ENCODE results near the gene UNC119B.
"Not testable (repeated sequence)": the region's sequence is repeated elsewhere in the genome, so short reads cannot be mapped to it uniquely, and the experiment has no call there.

UNC119B gene

DNA sequence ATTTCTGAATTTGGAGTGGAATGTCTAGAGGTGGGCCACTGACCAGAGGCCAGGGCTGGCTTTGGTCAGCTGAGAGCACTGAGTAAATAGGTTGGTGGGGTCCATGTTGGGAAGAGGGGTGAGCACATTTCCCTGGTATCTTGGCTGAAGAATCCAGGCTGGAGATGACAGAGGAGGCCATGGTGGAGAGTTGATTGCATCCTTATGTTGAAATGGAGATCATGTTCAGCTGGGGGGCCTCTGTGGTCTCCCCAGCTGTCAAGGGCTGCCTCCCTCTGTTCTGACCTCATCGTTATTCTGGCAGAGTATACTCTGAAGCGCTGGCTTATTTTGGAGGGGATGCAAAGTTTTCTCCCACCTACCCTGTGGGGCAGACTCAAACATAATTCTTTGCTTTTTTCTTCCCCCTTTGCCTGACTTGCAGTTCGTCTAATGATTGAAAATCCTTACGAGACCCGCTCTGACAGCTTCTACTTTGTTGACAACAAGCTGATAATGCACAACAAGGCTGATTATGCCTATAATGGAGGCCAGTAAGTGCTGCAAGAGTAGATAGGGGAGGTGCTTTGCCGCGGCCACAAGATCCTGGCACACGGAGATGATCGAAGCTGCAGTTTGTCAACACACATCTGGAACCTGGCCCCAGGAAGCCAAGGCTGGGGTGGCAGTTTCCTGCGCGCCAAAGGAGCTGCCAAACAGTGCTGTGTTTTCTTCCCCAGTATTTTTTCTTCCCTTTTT lies 9.4 kb downstream of the UNC119B start:
- no peak for DNase-seq (ENCODE audit: low read depth in 3 of 3)

DNA sequence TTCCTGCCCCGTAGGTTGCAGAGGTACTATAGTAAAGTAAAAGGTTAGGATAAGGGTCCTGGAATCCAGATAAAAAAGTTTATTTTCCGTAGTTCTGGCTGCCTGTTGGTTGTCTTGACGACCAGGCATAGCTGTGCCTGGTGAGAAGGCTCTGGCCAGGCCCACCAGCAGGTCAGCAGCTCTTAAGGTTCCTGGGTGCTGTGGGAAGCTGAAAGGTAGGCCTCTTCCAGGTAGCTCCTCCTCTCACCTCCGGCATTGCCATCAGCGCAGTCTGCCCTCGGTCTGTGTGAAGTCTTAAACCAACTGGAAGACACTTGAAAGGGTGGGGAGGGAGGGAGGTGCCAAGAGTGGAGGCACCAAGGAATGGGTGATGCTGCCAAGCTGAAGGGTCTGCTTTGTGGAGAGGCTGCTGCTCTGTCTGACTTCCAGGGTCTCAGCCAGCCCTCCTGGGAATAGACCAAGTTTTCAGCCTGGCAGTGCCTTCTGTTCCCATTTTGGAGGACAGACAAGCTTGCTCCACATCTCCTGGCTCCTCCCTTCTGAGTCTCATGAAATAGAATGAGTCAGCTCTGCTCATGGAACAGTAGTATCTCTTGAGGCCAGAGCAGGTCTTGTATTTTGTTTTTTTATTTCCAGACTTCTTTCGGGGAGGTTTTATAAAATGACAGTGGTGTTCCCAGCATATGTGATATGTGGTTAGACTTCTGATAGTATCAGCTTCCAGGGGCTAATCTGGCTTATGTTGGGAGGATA lies 10.2 kb downstream of the UNC119B start:
- no peak for DNase-seq (ENCODE audit: low read depth in 3 of 3)

DNA sequence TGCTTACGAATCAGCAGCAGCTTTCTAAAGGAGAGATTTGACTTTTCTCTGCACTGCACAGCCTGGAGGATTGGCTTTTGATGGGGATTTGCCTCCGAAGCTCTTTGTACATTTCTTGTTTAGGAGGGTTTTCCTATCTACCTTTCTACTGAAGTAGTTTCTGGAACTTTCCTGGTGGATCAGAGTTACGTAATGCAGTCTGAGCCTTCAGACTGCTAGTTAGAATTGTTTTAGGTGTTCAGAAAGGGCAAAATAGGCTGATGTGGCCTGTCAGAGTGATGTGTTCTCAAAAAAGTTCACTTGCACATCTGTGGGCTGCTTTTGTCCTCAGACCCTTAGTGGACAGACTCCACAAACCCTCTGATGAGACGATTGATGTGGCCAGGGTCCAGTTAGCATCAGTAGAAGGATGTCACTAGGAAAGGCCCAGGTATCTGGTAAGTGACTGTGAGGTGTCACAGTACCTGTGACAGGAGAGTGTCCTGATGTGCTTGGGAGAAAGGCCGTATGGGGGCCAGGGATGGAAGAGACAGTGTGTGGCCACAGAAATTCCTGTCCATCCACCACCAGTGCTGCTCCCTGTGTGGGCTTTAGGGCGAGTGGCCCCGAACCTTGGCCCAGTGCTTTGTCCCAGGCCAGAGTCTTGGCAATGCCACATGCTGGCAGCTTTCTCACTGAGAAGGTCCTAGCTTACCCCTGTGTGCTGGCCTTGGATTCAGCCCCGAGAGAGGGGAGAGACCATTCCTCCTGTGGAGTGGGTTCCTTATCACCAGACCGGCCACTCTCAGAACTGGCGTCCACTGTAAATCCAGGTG lies 10.9 kb downstream of the UNC119B start:
- DNase-seq (ENCODE audit: low read depth in 3 of 3): no peak

DNA sequence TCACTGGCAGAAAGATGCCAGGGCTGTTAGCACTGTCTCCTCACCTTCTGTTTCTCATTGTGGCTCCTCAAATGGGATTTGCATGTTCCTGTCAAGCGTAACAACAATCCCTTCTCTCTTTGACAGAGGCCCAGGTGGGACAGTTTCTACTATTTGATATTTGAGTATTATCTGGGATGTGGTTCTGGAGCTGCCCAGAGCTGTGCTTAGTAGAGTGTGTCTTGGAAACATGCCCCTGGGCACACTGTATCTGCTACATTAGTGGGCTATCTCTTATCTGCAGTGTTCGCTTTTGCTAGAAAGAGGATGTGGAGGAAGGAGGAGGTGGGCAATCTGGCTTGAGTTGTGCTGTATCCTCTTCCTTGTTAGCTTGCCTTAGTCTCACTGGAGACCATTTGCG lies 11.6 kb downstream of the UNC119B start:
- DNase-seq (ENCODE audit: low read depth in 3 of 3): no peak

DNA sequence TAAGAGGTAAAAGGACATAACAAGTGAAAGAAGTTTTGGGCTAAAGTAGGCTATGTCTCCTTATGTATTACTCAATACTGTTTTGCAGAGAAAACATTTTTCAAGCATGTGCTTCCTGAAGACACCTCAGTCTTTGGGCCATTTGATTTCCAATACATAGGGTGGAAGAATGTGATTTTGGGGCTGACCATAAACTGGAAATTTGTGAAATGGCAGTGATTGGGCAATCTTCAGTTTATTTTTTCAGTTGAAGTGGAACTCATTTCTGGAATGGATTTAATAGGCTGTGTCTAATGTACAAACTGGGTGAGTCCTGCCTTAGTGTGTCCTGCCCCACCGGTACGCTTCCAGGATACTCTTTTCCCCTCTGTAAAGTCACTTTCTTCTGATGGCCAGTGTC lies 12.5 kb downstream of the UNC119B start:
- DNase-seq (ENCODE audit: low read depth in 3 of 3): no peak

DNA sequence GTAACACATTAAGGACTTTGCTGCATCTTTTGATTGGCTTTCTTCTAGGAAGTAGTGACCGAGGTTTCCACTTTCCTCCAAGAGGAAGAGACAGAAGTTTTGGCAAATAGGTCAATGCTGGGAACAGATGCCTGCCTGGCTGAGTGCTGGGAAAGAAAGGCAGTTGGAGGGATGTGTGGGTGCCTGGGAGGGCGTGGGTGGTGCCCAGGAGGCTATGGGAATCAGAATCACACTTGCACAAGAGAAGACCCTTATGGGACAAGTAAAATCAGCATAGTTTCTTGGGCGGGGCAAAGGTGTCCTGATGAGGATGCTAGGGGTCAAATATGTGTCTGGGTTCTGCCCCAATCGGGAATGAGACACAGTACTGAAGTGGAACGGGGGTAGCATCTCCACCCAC lies 14.5 kb downstream of the UNC119B start:
- DNase-seq (ENCODE audit: low read depth in 3 of 3): no peak

DNA sequence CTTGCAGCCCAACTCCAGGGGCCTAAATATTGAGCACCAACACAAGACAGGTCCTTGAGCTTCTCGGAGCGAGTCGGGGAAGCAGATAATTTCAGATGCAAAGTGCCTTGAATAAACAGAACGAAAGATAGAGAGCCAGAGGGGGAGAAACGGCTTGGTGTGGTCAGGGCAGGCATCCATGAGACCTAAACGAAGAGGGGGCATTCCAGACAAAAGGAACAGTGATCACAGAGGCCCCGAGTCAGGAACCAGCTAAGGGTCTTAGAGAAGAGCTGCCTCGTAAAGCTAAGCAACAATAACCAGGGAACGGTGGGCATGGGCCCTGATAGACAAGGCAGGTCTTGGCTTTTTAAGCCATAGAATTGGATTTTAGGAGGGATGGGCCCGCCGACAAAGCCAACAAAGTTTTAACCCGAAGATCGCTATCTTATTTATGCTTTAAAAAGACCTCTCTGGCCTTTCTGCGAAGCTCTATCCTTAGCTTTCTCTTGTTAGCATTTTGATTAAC lies 14.9 kb downstream of the UNC119B start:
- no peak for DNase-seq (ENCODE audit: low read depth in 3 of 3)

DNA sequence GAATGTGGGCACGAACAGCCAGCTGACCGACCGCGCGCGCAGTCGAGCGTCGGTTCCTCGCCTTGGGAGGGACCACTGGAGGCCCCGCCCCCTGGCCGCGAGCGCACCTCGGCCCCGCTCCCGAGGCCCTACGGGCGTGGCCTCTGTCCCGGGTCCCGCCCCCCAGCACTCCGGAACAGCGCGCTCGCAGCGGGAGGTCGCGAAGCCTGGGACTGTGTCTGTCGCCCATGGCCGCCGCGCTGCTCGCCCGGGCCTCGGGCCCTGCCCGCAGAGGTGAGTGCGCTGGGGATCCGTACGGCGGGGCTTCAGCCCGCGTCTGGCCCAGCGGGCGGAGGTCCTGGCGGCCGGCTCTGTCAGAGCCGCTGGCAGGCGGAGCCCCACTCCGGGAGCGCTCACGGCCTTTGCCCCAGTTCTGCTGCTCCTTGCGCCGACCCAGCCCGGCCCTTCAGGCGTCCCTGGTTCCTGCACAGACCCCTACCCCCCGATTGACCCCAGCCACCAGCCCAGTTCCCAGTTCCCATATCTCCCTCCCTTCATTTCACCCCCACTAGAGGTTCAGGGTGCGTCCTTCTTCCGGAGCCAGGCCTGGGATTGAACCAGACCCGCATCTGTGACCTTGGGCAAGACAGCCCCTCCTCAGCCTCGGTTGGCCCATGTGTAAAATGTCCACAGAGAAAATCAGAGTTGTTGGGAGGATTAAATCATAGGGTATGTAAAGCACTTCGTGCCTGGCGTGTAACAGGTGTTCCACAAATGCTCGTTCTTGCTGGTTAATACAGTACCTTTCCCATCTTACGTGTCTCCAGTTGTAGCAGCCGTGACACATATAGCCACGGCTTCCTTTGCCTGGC lies 15.6 kb downstream of the UNC119B start, which contains the start of gene ACADS:
Gene ACADS, plus strand, starts transcription at position 168 of the 851 bp plus-strand sequence. Its CDS starts 60 bp downstream, at position 228.
- DNase-seq (ENCODE audit: low read depth in 3 of 3): peak; percentile 75 to 93 (median 77)

DNA sequence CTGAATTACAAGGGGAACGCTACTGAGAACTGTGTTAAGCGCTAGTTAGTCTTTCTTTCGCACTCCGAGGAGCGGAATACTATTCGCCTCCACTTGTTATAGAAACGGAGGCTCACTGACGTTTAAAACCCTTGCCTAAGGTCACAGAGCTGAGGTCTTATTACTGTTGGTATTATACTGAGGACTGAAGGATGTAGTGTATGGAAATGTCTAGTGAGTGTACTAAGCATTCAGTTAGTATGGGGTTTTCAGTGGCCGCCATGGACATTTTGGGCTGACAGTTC lies 16.2 kb downstream of the UNC119B start:
- DNase-seq (ENCODE audit: low read depth in 3 of 3): no peak

DNA sequence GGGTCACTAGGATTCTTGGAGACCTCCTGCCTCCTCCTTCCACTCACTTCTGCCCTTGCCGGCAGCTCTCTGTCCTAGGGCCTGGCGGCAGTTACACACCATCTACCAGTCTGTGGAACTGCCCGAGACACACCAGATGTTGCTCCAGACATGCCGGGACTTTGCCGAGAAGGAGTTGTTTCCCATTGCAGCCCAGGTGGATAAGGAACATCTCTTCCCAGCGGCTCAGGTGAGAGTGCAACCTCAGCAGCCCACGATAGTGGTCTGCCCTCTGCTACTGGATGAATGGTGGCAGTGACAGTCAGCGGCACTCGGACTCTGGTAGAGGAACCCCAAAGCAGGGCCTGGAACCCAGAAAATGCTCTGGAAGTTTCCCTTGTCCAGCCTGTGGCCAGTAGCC lies 16.7 kb downstream of the UNC119B start:
- DNase-seq (ENCODE audit: low read depth in 3 of 3): no peak

DNA sequence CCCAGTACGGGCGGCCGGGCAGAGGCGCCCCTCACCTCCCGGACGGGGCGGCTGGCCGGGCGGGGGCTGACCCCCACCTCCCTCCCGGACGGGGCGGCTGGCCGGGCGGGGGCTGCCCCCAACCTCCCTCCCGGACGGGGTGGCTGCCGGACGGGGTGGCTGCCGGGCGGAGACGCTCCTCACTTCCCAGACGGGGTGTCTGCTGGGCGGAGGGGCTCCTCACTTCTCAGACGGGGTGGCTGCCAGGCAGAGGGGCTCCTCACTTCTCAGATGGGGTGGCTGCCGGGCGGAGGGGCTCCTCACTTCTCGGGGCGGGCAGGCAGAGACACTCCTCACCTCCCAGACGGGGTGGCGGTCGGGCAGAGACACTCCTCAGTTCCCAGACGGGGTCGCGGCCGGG lies 21.9 kb downstream of the UNC119B start:
- not testable (repeated sequence) for DNase-seq (ENCODE audit: low read depth in 3 of 3)

DNA sequence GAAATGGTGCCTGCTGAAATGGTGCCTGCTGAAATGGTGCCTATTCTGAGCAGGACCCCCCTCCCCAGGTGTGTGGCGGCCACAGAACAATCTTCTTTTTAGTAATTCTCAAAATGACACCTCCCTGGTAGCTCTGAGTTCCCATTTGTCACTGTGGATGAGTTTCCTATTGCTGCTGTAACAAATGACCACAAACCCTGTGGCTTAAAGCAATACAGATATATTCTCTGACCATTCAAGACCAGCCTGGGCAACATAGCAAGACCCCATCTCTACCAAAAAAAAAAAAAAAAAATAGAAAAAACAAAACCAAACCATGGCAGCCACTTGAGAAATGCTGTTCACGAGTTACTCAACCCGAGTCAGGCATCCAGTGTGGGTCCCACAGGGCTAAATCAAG lies 23.3 kb downstream of the UNC119B start:
- DNase-seq (ENCODE audit: low read depth in 3 of 3): no peak

DNA sequence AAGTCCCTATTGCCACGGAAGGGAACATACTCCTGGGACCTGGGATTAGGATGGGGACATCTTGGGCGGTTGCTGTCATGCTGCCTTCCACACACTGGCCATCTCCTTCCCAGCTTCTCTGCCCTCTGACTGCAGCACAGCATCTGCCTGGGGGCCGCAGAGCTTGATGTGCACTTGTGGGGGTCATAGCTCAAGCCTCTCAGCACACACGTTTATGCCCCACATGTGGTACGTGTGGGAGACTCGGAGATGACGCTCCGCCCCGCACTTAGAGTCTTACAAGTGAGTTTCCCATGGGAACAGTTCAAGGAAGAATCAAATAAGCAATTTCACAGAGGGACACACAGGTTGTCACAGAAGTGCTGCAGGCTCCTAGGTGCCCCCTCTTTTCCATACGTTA lies 24.0 kb downstream of the UNC119B start:
- DNase-seq (ENCODE audit: low read depth in 3 of 3): no peak

DNA sequence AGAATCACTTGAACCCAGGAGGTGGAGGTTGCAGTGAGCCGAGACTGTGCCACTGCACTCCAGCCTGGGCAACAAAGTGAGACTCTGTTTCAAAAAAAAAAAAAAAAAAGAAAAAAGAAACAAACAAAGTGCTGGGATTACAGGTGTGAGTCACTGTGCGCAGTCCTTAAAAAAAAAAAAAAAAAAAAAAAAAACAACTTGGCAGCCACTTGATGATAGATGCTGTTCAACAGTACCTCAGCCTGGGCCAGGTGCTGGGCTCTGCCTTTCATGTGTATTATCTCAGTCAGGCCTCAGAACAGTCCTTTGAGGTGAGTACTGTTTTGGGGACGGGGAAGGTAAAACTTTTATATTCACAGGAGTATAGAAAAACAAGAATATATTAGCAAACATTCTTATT lies 24.9 kb downstream of the UNC119B start:
- no peak for DNase-seq (ENCODE audit: low read depth in 3 of 3)

DNA sequence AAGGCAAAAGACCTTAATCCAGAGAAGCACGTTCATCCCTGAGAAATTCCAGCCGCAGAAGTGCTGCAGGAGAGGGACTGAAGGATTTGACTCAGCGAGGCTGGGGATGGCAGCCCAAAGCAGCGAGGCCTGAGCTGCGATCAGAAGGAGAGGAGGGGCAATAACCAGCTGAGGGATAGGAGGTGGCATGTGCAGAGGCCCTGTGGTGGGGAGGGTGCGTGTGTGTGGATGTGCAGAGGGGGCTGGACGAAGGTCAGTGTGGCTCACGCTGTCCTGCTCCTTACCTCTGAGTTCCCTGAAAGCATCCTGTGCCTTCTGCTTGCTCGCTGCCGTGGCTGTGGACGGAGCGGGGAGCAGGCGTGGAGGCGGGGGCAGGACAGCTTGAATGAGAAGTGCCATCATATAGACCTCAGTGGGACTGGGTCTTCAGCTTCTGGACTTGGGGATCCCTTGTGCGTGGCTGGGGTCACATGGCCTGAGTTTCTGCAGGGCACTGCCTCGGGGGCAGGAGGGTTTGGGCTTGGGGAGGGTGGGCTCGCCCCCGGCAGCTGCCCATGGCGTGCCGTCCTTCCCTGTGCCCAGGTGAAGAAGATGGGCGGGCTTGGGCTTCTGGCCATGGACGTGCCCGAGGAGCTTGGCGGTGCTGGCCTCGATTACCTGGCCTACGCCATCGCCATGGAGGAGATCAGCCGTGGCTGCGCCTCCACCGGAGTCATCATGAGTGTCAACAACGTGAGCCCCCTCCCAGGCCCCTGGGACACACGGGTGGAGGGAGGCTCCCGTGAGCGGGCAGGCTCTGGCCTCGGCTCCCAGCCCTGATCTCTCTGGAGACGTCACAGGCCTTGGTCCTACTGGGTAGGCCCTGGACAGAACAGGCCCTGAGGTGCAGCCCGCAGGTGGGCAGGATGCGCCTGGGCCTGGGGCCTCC lies 26.4 kb downstream of the UNC119B start:
- no peak for DNase-seq (ENCODE audit: low read depth in 3 of 3)

DNA sequence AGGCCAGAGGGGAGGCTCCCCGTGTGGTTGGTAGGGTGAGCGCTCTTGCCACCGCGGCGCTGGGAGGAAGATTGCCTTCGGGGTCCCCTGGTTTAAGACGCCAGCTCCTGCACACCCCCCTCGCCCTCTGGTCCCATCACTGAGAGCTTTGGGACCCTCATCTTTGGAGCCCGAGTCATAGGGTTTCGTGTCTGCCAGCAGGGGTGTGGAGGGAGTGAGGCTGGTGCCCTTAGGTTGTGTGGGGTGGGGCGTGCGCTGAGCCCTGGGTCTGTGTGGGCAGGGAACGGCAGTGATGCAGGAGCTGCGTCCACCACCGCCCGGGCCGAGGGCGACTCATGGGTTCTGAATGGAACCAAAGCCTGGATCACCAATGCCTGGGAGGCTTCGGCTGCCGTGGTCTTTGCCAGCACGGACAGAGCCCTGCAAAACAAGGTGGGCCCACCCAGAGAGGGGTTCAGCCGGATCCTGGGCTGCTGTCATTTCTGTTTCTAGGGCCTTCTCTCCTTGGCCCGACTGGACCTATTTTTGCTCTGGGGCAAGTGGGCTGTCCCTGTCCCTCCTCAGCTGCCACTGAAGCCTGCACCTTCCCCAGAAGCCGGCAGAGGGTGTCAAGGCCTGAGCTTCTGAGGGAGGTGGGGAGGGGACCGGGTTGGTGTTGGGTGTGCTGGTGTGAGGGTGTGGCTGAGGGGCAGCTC lies 27.4 kb downstream of the UNC119B start:
- DNase-seq (ENCODE audit: low read depth in 3 of 3): no peak

DNA sequence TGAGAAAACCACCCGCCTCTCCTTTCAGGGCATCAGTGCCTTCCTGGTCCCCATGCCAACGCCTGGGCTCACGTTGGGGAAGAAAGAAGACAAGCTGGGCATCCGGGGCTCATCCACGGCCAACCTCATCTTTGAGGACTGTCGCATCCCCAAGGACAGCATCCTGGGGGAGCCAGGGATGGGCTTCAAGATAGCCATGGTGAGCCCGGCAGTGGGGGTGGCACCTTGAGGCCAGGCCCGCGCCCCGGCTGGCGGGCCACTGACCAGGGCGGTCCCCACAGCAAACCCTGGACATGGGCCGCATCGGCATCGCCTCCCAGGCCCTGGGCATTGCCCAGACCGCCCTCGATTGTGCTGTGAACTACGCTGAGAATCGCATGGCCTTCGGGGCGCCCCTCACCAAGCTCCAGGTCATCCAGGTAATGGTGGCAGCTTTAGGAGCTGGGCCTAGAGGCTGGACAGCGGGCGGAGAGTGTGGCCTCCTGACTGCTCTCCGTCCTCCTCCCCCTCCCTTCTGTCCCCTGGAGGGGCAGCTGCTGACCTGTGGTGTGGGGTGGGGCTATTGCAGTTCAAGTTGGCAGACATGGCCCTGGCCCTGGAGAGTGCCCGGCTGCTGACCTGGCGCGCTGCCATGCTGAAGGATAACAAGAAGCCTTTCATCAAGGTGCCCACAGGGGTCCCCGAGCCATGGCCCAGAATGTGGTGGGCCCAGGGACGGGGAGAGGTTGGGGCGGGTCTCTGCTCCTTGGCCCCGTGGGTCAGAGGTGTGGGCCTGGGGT lies 28.2 kb downstream of the UNC119B start:
- DNase-seq (ENCODE audit: low read depth in 3 of 3): no peak

DNA sequence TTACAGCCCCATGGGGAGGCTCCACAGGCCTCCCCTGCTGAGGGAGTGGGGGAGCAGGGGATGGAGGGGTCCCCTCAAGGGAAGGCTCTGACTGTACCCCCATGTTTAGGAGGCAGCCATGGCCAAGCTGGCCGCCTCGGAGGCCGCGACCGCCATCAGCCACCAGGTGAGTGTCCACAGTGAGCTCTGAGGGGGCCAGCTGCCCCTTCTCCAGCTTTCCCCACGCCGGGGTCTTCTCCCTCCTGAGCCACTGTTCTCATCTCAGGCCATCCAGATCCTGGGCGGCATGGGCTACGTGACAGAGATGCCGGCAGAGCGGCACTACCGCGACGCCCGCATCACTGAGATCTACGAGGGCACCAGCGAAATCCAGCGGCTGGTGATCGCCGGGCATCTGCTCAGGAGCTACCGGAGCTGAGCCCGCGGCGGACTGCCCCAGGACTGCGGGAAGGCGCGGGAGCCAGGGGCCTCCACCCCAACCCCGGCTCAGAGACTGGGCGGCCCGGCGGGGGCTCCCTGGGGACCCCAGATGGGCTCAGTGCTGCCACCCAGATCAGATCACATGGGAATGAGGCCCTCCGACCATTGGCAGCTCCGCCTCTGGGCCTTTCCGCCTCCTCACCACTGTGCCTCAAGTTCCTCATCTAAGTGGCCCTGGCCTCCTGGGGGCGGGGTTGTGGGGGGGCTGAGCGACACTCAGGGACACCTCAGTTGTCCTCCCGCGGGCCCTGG lies 28.9 kb downstream of the UNC119B start:
- DNase-seq (ENCODE audit: low read depth in 3 of 3): no peak

All from stimulated activated CD4-positive, alpha-beta T cell treated with anti-CD3 and anti-CD28 coated beads, TNF-alpha, amount 100 ng/mL, for 48 hours (primary cell).